Stimulated activated CD4-positive, alpha-beta T cell treated with anti-CD3 and anti-CD28 coated beads, Interleukin-1b, Interleukin-23, amount 100 ng/mL, for 48 hours (primary cell): ENCODE results near the gene GFPT2.

ENCODE experiments used
- DNase-seq: peaks from one replicate; pipeline ENCODE4 v3.0.0-alpha.2; 2020

GFPT2 gene

GRCh38 chr5:180274695-180275094 is 78.4 kb downstream of the GFPT2 start:
- no peak for DNase-seq

- no peak for DNase-seq
These were observed 81.9 kb downstream of the GFPT2 start for GRCh38 chr5:180271221-180271620.

GRCh38 chr5:180259260-180259611 is 93.9 kb downstream of the GFPT2 start:
- DNase-seq: no peak

- no peak for DNase-seq
These were observed 99.9 kb downstream of the GFPT2 start for GRCh38 chr5:180253036-180253824.

GRCh38 chr5:180251887-180252286 is 101.2 kb downstream of the GFPT2 start:
- DNase-seq: no peak

- no peak for DNase-seq
These were observed 102.0 kb downstream of the GFPT2 start for GRCh38 chr5:180251141-180251540.
